ENCODE results near the gene MIOX. TPM values are rescaled to one million over a fixed set of nuclear protein-coding genes. Genes with fewer than 3 reads are reported as not detected.
A peak's percentile ranks its signal among the peaks of the same experiment; 100 is the strongest.
"Not testable (repeated sequence)": the region's sequence is repeated elsewhere in the genome, so short reads cannot be mapped to it uniquely, and the experiment has no call there.

Gene MIOX
- total RNA-seq, 2 experiments from 2014 or later: 0.23 to 0.61 TPM

- Mint-ChIP-seq H3K27ac (peak overlapping the region; percentile 94), H3K4me3 (peak overlapping the region; percentile 80), H3K27me3 (no peaks in the 10 kb centered on the region), H3K9me3 (ENCODE audit: low read depth) (no peaks in the 10 kb centered on the region), H3K4me1 (peaks cover 49% of the 10 kb centered on the region), H3K36me3 (peaks cover 15% of the 10 kb centered on the region)
- CTCF ChIA-PET: interaction anchor here (1.2 to 7.1 kb wide), 7 partner anchors 11 to 187 kb away, joined by 3 to 69 read pairs (median 29); partner anchors contain the start of genes KLHDC7B and SYCE3
- ATAC-seq (no peak), DNase-seq (no peak)
Observed at GRCh38 chr22:50528682-50529415, 42.2 kb downstream of the MIOX start.

- peaks cover 14% of the 10 kb centered on the region for H3K36me3 Mint-ChIP-seq
Observed at GRCh38 chr22:50529416-50529896, 42.8 kb downstream of the MIOX start.

GRCh38 chr22:50529897-50530579 is 43.4 kb downstream of the MIOX start, which contains the start of gene TYMP:
Gene TYMP (minus strand): TSS chr22:50530012. CDS start chr22:50529709, 303 bp downstream.
- CTCF ChIA-PET: interaction anchor here (0.6 to 7.1 kb wide), 8 partner anchors 9 to 188 kb away, joined by 3 to 69 read pairs (median 6); partner anchors contain the start of genes CHKB, KLHDC7B and SYCE3
- peaks cover 11% of the 10 kb centered on the region for H3K36me3 Mint-ChIP-seq
- peak within 1 kb of the TSS; percentile 100 for H3K27ac Mint-ChIP-seq
- H3K9me3 Mint-ChIP-seq (ENCODE audit: low read depth): no peaks in the 10 kb centered on the region
- no peaks in the 10 kb centered on the region for H3K27me3 Mint-ChIP-seq
- DNase-seq (peak; percentile 88), ATAC-seq (peak; percentile 34)
- peak within 1 kb of the TSS; percentile 94 for H3K4me3 Mint-ChIP-seq
- peaks cover 49% of the 10 kb centered on the region for H3K4me1 Mint-ChIP-seq

More at GRCh38 chr22:50529416-50529896, 42.8 kb downstream of the MIOX start:
- Mint-ChIP-seq H3K4me3 (peak overlapping the region; percentile 80), H3K27me3 (no peaks in the 10 kb centered on the region), H3K9me3 (ENCODE audit: low read depth) (no peaks in the 10 kb centered on the region), H3K27ac (peak overlapping the region; percentile 94), H3K4me1 (peaks cover 52% of the 10 kb centered on the region)
- ATAC-seq: no peak
- CTCF ChIA-PET: interaction anchor here (1.0 to 7.1 kb wide), 7 partner anchors 10 to 187 kb away, joined by 3 to 69 read pairs (median 8); partner anchors contain the start of genes KLHDC7B and SYCE3
- DNase-seq: no peak

- H3K4me1 Mint-ChIP-seq: peaks cover 52% of the 10 kb centered on the region
Observed at GRCh38 chr22:50530580-50530876, 43.9 kb downstream of the MIOX start.

DNA sequence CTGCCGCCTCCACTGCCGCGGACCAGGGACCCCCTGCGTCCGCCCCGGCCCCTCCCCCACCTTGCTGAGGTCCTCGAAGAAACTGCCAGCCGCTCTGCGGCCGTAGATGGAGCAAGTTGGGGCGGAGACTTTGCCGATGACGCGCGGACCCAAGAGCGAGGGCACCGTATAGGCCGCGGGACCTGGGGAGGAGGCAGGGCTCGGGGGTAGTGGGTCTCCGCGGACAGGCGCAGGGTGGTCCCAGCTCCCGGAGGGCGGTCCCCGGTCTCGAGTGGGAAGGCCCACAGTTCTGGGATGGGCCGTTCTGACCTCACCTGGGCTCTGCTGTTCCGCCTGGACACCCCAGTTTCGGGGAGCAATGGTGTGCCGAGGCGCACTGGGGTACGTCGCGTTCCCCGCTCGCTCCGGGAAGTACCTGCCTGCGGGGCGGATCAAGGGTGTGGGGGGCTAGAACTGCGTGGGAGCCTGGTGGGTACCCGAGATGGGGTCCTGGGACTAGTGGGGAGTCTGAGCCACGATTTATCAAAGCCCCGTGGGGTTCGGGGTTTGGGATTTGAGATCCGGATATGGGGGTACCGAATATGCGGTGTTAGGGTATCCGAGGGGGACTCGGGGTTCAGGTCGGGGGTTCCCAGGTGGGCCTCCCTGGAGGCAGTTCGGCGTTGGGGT is 44.4 kb downstream of the MIOX start:
- CTCF ChIA-PET: interaction anchor here (1.3 to 3.3 kb wide), 4 partner anchors 14 to 90 kb away, joined by 5 to 21 read pairs (median 10); partner anchors contain the start of genes KLHDC7B and SYCE3
- DNase-seq (peak; percentile 95), ATAC-seq (peak; percentile 49)
- peak overlapping the region; percentile 94 for H3K4me3 Mint-ChIP-seq
- peaks cover 52% of the 10 kb centered on the region for H3K4me1 Mint-ChIP-seq
- H3K27ac Mint-ChIP-seq: peak overlapping the region; percentile 100
- H3K9me3 Mint-ChIP-seq (ENCODE audit: low read depth): no peaks in the 10 kb centered on the region
- no peaks in the 10 kb centered on the region for H3K27me3 Mint-ChIP-seq
- H3K36me3 Mint-ChIP-seq: peaks cover 11% of the 10 kb centered on the region

More at GRCh38 chr22:50530580-50530876, 43.9 kb downstream of the MIOX start:
- peak; percentile 6 for ATAC-seq
- CTCF ChIA-PET: interaction anchor here (2.4 to 3.3 kb wide), 2 partner anchors 15 to 90 kb away, joined by 11 to 21 read pairs; partner anchors contain the start of gene KLHDC7B
- H3K27ac Mint-ChIP-seq: peak overlapping the region; percentile 100
- no peaks in the 10 kb centered on the region for H3K27me3 Mint-ChIP-seq
- no peaks in the 10 kb centered on the region for H3K9me3 Mint-ChIP-seq (ENCODE audit: low read depth)
- H3K4me3 Mint-ChIP-seq: peak overlapping the region; percentile 94
- H3K36me3 Mint-ChIP-seq: peaks cover 11% of the 10 kb centered on the region
- DNase-seq: no peak

DNA sequence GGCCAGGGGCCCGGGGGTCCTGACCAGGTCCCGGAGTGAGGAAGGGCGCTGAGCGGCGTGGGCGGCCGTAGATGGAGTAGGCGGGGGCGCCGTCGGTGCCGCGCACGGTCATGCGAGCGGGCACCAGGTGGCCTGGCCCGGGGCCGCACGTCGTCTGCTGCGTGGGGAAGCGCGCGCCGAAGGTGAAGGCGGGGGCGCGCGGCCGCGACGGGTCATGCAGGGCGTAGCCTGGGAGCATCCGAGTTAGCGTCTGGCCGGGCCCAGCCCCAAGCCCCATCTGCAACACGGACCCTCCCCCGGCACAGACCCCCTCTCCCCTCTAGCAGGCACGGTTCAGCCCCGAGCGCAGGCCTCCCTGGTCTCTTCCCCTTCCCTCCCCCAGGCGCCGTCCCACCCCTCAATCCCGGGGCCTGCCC is 44.9 kb downstream of the MIOX start:
- Mint-ChIP-seq H3K27ac (peak overlapping the region; percentile 100), H3K9me3 (ENCODE audit: low read depth) (no peaks in the 10 kb centered on the region), H3K4me1 (peaks cover 55% of the 10 kb centered on the region), H3K27me3 (no peaks in the 10 kb centered on the region), H3K36me3 (peaks cover 13% of the 10 kb centered on the region), H3K4me3 (peak overlapping the region; percentile 94)
- CTCF ChIA-PET: interaction anchor here (0.8 to 3.3 kb wide), 6 partner anchors 14 to 89 kb away, joined by 3 to 21 read pairs (median 6); partner anchors contain the start of genes KLHDC7B, LMF2, NCAPH2 and SYCE3
- DNase-seq (peak; percentile 88), ATAC-seq (peak; percentile 34)

DNA sequence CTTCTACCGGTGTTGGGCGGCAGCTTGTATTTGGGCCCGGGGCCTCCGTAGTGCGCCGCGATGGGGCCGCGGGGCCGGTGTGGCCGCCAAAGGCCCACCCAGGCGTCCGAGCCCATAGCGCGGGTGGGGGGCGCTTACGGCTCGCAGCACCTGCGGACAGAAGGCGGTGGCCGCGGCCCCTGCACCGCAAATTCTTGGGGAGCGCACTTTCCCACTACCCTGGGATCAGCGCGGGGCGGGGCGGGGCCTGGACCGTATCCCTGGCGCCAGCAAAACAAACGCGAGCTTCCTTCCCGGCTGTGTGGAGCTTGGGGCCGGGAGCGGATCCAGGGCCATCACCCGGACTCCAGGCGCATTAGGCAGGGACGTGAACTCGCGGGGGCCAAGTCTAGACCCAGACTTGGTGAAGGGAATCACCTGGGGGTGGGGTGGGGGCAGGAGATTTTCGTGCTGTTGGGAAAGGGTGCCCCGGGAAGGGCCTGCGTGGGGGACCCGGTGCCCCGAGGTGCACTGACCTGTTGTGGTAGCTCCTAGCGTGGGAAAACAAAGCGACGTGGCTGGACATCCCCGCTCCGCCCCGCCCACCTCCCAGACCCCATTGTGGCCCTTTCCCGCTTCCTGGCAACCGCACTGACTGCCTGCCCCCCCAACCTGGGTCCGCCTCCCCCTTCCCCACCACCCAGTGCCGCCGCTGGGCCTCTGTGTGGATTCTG is 45.5 kb downstream of the MIOX start:
- ATAC-seq (no peak), DNase-seq (peak; percentile 59)
- peak overlapping the region; percentile 100 for H3K27ac Mint-ChIP-seq
- H3K27me3 Mint-ChIP-seq: no peaks in the 10 kb centered on the region
- H3K4me1 Mint-ChIP-seq: peaks cover 51% of the 10 kb centered on the region
- peaks cover 13% of the 10 kb centered on the region for H3K36me3 Mint-ChIP-seq
- no peaks in the 10 kb centered on the region for H3K9me3 Mint-ChIP-seq (ENCODE audit: low read depth)
- CTCF ChIA-PET: interaction anchor here (0.8 to 3.3 kb wide), 7 partner anchors 13 to 89 kb away, joined by 3 to 21 read pairs (median 5); partner anchors contain the start of genes KLHDC7B, LMF2, NCAPH2 and SYCE3
- H3K4me3 Mint-ChIP-seq: peak overlapping the region; percentile 94

- Mint-ChIP-seq H3K36me3 (peaks cover 11% of the 10 kb centered on the region), H3K4me3 (peak overlapping the region; percentile 94), H3K9me3 (ENCODE audit: low read depth) (no peaks in the 10 kb centered on the region), H3K27ac (peak overlapping the region; percentile 100), H3K4me1 (peaks cover 48% of the 10 kb centered on the region), H3K27me3 (no peaks in the 10 kb centered on the region)
- CTCF ChIA-PET: interaction anchor here (0.8 to 3.3 kb wide), 6 partner anchors 12 to 88 kb away, joined by 3 to 21 read pairs (median 8); partner anchors contain the start of genes KLHDC7B and SYCE3
- DNase-seq (no peak), ATAC-seq (no peak)
Observed at GRCh38 chr22:50532824-50533796, 46.5 kb downstream of the MIOX start.

- CTCF ChIA-PET: interaction anchor here (1.1 to 3.3 kb wide), 4 partner anchors 11 to 87 kb away, joined by 3 to 21 read pairs (median 6); partner anchors contain the start of genes KLHDC7B and SYCE3
- H3K4me1 Mint-ChIP-seq: peaks cover 45% of the 10 kb centered on the region
- not testable (repeated sequence) for H3K36me3 Mint-ChIP-seq; H3K27me3 Mint-ChIP-seq; H3K9me3 Mint-ChIP-seq (ENCODE audit: low read depth); DNase-seq; ATAC-seq
- peak overlapping the region; percentile 27 for H3K4me3 Mint-ChIP-seq
- H3K27ac Mint-ChIP-seq: peak overlapping the region; percentile 100
Observed at GRCh38 chr22:50533856-50534711, 47.4 kb downstream of the MIOX start.

DNA sequence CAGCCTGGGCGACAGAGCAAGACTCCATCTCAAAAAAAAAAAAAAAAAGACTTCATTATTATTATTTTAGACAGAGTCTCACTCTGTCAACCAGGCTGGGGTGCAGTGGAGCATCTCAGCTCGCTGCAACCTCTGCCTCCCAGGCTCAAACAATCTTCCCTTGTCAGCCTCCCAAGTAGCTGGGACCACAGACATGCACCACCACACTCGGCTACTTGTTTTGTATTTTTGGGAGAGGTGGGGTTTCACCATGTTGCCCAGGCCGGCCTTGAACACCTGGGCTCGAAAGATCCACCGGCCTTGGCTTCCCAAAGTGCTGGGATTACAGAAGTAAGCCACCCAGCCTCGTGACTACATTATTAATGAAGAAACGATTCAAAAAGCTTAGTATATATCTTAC is 48.5 kb downstream of the MIOX start:
- Mint-ChIP-seq H3K9me3 (ENCODE audit: low read depth) (no peaks in the 10 kb centered on the region), H3K27ac (no peak overlapping the region), H3K36me3 (peaks cover 11% of the 10 kb centered on the region), H3K27me3 (no peaks in the 10 kb centered on the region), H3K4me3 (no peak overlapping the region), H3K4me1 (peaks cover 52% of the 10 kb centered on the region)
- ATAC-seq (no peak), DNase-seq (no peak)
- CTCF ChIA-PET: interaction anchor here (1.1 to 2.7 kb wide), 3 partner anchors 9 to 28 kb away, joined by 3 to 8 read pairs (median 8); partner anchors contain the start of genes SCO2 and SYCE3

Measured in activated CD8-positive, alpha-beta memory T cell treated with anti-CD3 and anti-CD28 coated beads, Interleukin-2, amount 10 ng/mL, durations not matched to agents 7 days and 5 days (primary cell).